Measurements from ENCODE around the gene ZWILCH.

The ZWILCH gene

DNA sequence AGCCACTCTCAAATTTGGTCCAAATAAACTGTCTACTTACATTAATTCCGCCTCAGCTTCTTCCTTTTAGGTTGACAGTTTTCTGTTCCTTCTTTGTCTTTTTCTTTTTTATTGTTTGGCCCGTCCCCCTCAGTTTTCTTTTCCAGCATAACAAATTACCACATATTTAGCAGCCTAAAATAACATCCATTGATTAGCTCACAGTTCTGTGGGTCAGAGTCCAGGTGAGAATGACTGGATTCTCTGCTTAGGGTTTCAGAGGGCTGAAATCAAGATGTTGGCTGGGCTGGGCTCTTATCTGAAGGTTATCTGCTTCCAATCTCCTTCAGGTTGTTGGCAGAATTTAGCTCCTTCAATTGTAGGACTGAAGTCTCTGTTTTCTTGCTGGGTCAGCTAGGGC lies 85.3 kb downstream of the ZWILCH start:
- no peaks in the 10 kb centered on the region for H4K20me1 ChIP-seq (ENCODE audit: insufficient read depth)

DNA sequence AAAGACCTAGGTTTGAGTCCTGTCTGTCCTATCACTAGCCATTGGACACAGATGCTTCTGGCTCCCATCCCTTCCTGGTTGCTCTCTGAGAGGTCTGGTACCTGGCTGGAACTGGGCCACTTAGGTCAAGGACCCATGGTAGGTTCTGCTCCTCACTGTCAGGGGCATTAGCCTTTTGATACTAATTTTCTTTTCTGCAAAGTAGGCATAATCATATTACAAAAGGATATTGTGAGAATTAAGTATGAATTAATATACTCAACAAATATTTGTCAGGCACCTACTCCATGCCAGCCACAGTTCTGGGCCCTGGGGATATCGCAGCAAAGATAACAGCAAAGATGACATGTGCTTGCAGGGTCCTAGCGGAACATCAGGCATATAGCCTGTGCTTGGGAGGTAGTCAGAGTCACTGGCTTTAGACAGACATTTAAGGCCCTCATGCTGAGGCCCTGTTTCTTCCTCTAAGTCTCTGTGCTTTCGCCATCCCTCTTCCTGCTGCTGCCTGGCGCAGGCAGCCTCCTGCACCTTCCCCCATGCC lies 86.3 kb downstream of the ZWILCH start:
- no peaks in the 10 kb centered on the region for H3K4me1 ChIP-seq (ENCODE audit: low read depth, poor library complexity, severe bottlenecking)
- H3K79me2 ChIP-seq (ENCODE audit: insufficient read depth, low read depth), result no peaks in the 10 kb centered on the region
- no peak overlapping the region for H2AFZ ChIP-seq (ENCODE audit: low read depth)
- H3K9ac ChIP-seq, result no peak overlapping the region
- no peak overlapping the region for H3K27ac ChIP-seq
- H3K4me3 ChIP-seq (IDR thresholded peaks at IDR 0.05; ENCODE audit: insufficient read depth, low read depth, low read length), result no peak overlapping the region
- no peaks in the 10 kb centered on the region for H3K27me3 ChIP-seq (ENCODE audit: insufficient read depth, low read depth)
- no peak overlapping the region for H3K4me2 ChIP-seq
- H3K36me3 ChIP-seq (ENCODE audit: insufficient read depth), result no peaks in the 10 kb centered on the region
- H4K20me1 ChIP-seq (ENCODE audit: insufficient read depth), result no peaks in the 10 kb centered on the region
- TF ChIP-seq, protein P1, sequence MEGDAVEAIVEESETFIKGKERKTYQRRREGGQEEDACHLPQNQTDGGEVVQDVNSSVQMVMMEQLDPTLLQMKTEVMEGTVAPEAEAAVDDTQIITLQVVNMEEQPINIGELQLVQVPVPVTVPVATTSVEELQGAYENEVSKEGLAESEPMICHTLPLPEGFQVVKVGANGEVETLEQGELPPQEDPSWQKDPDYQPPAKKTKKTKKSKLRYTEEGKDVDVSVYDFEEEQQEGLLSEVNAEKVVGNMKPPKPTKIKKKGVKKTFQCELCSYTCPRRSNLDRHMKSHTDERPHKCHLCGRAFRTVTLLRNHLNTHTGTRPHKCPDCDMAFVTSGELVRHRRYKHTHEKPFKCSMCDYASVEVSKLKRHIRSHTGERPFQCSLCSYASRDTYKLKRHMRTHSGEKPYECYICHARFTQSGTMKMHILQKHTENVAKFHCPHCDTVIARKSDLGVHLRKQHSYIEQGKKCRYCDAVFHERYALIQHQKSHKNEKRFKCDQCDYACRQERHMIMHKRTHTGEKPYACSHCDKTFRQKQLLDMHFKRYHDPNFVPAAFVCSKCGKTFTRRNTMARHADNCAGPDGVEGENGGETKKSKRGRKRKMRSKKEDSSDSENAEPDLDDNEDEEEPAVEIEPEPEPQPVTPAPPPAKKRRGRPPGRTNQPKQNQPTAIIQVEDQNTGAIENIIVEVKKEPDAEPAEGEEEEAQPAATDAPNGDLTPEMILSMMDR (conservative IDR thresholded peaks at IDR 0.05; ENCODE audit: low read depth, low read length), result no peak

More for the DNA sequence above, 85.3 kb downstream of the ZWILCH start:
- Histone ChIP-seq H3K79me2 (ENCODE audit: insufficient read depth, low read depth) (no peaks in the 10 kb centered on the region), H2AFZ (ENCODE audit: low read depth) (no peak overlapping the region), H3K4me3 (IDR thresholded peaks at IDR 0.05; ENCODE audit: insufficient read depth, low read depth, low read length) (no peak overlapping the region), H3K36me3 (ENCODE audit: insufficient read depth) (no peaks in the 10 kb centered on the region), H3K27ac (no peak overlapping the region), H3K9ac (no peak overlapping the region), H3K27me3 (ENCODE audit: insufficient read depth, low read depth) (no peaks in the 10 kb centered on the region), H3K4me2 (no peak overlapping the region), H3K4me1 (ENCODE audit: low read depth, poor library complexity, severe bottlenecking) (no peaks in the 10 kb centered on the region)
- TF ChIP-seq, protein P1 (conservative IDR thresholded peaks at IDR 0.05; ENCODE audit: low read depth, low read length), result no peak

DNA sequence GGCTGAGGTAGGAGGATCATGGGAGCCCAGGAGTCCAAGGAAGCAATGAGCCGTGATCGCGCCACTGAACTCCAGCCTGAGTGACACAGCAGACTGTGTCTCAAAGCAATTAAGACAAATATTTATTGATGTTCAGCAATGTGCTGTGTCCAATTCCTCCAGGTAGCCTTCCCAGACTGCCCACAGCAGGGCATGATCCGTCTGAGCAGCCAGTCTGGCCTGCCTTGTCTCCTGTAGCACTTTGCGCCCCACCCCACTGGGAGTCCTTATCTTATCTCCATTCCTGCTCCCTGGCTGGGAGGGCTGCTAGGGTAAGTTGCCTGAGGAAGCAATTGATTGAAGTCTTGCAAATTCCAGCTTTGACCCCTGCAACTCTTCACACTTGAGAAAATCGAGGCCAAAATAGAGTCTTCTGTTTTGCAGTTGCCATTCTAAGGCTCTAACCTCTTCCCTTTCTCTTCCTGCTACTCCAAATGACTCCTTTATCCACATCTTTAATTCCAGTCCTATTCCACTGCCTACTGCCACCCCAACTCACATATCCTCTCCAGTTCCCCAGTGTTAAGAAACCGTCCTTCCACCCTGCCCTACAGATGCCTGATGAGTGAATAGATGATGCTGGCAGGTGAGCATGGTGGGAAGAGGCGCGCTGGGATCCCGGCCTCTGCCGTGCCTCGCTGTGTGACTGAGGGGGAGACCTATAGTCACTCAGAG lies 87.5 kb downstream of the ZWILCH start:
- no peak overlapping the region for H2AFZ ChIP-seq (ENCODE audit: low read depth)
- TF ChIP-seq, protein P1 (conservative IDR thresholded peaks at IDR 0.05; ENCODE audit: low read depth, low read length), result no peak
- no peaks in the 10 kb centered on the region for H3K4me1 ChIP-seq (ENCODE audit: low read depth, poor library complexity, severe bottlenecking)
- H3K9ac ChIP-seq, result no peak overlapping the region
- no peaks in the 10 kb centered on the region for H3K27me3 ChIP-seq (ENCODE audit: insufficient read depth, low read depth)
- H3K79me2 ChIP-seq (ENCODE audit: insufficient read depth, low read depth), result no peaks in the 10 kb centered on the region
- no peak overlapping the region for H3K4me3 ChIP-seq (IDR thresholded peaks at IDR 0.05; ENCODE audit: insufficient read depth, low read depth, low read length)
- no peak overlapping the region for H3K4me2 ChIP-seq
- H4K20me1 ChIP-seq (ENCODE audit: insufficient read depth), result no peaks in the 10 kb centered on the region
- no peak overlapping the region for H3K27ac ChIP-seq
- no peaks in the 10 kb centered on the region for H3K36me3 ChIP-seq (ENCODE audit: insufficient read depth)

DNA sequence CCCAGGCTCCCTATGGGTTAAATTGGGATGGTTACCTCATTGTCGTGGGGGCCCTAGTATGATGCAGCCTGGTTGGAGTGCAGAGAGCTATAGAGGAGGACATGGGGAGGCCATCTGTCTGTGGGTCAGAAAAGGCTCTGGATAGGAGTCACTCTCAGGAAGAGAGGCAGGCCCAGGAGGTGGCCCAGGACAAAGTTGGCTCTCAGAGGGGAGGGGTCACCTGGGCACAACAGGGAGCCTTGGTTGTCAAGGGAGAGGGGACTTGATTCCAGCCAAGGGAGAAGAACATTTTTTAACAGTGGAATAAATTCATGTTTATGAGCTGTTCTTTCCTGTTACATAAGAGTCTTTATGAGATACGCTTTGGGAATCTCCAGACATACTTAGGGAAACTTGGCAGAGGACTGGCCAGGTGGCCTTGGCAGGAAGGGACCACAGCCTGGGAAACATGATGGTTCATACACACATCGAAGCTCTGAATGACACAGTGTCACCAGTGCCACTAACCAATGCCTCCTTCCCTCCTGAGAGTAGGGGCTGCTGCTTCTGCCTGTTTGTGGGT lies 88.2 kb downstream of the ZWILCH start:
- Histone ChIP-seq H3K9ac (no peak overlapping the region), H3K4me1 (ENCODE audit: low read depth, poor library complexity, severe bottlenecking) (no peaks in the 10 kb centered on the region), H4K20me1 (ENCODE audit: insufficient read depth) (no peaks in the 10 kb centered on the region), H3K4me2 (no peak overlapping the region), H3K36me3 (ENCODE audit: insufficient read depth) (no peaks in the 10 kb centered on the region), H3K4me3 (IDR thresholded peaks at IDR 0.05; ENCODE audit: insufficient read depth, low read depth, low read length) (no peak overlapping the region), H2AFZ (ENCODE audit: low read depth) (no peak overlapping the region), H3K27me3 (ENCODE audit: insufficient read depth, low read depth) (no peaks in the 10 kb centered on the region), H3K79me2 (ENCODE audit: insufficient read depth, low read depth) (no peaks in the 10 kb centered on the region), H3K27ac (no peak overlapping the region)
- TF ChIP-seq, protein P1 (conservative IDR thresholded peaks at IDR 0.05; ENCODE audit: low read depth, low read length), result no peak
